Glutamatergic neuron (in vitro differentiated cells): ENCODE data around the gene CGAS. TPM values are rescaled to one million over a fixed set of nuclear protein-coding genes. Genes with fewer than 3 reads are reported as not detected.
A peak's percentile ranks its signal among the peaks of the same experiment; 100 is the strongest.

ENCODE experiments used
- DNase-seq: peaks from one replicate; pipeline ENCODE4 v3.0.0; 2022
- H3K27ac Mint-ChIP-seq: one replicate; pipeline ENCODE4 v1.8.0; 2020; ENCODE audit warnings: mild to moderate bottlenecking, mixed read lengths, inconsistent platforms; ENCODE audit not compliant: unreplicated experiment
- H3K27me3 Mint-ChIP-seq: one replicate; pipeline ENCODE4 v1.8.0; 2020; ENCODE audit warnings: mild to moderate bottlenecking, moderate library complexity, mixed read lengths, inconsistent platforms; ENCODE audit not compliant: unreplicated experiment
- H3K36me3 Mint-ChIP-seq: one replicate; pipeline ENCODE4 v1.8.0; 2020; ENCODE audit warnings: mild to moderate bottlenecking, mixed read lengths, inconsistent platforms; ENCODE audit not compliant: unreplicated experiment
- H3K4me1 Mint-ChIP-seq: one replicate; pipeline ENCODE4 v1.8.0; 2020; ENCODE audit warnings: mild to moderate bottlenecking, low read depth, mixed read lengths, inconsistent platforms; ENCODE audit not compliant: unreplicated experiment
- H3K4me3 Mint-ChIP-seq: one replicate; pipeline ENCODE4 v1.8.0; 2020; ENCODE audit warnings: mild to moderate bottlenecking, mixed read lengths, inconsistent platforms; ENCODE audit not compliant: unreplicated experiment
- H3K9me3 Mint-ChIP-seq: one replicate; pipeline ENCODE4 v1.8.0; 2020; ENCODE audit warnings: mild to moderate bottlenecking, moderate library complexity, mixed read lengths, inconsistent platforms; ENCODE audit not compliant: unreplicated experiment
- CTCF ChIP-seq: fragments of 200-600 bp; sonication (generic); IDR thresholded peaks from one replicate; pipeline ENCODE4 v1.5.0; 2021; ENCODE audit not compliant: partially characterized antibody, unreplicated experiment
- long read RNA-seq: library from polyadenylated mRNA; unstranded; transcript quantifications from one replicate; pipeline ENCODE4 v2.0.0, GENCODE V29; 2020; ENCODE audit not compliant: unreplicated experiment
- total RNA-seq: library from RNA; stranded (reverse); fragmentation: NEBNext Ultra II Directional; extraction: Animal tissue kit (Norgen Biotek cat#: 25700); gene quantifications from one replicate; pipeline ENCODE4 v1.2.1, GENCODE V29; 2021; ENCODE audit not compliant: unreplicated experiment

CGAS gene
- 0.37 TPM for total RNA-seq
- long read RNA-seq: 0 reads

- Mint-ChIP-seq H3K36me3 (no peaks in the 10 kb centered on the region), H3K27ac (no peak within 1 kb of the TSS), H3K9me3 (peaks cover 4% of the 10 kb centered on the region), H3K27me3 (peaks cover 7% of the 10 kb centered on the region), H3K4me1 (no peaks in the 10 kb centered on the region), H3K4me3 (peak within 1 kb of the TSS; percentile 86)
- peak; percentile 18 for DNase-seq
- no peak for TF ChIP-seq CTCF
Observed at GRCh38 chr6:73452107-73452461, at the start of gene CGAS. TSS of gene CGAS (minus strand) at chr6:73452297. CDS start at chr6:73452181, 116 bp downstream.

GRCh38 chr6:73497915-73498314 lies 45.8 kb upstream of the CGAS start:
- no peak for DNase-seq
- Mint-ChIP-seq H3K27me3 (no peaks in the 10 kb centered on the region), H3K9me3 (no peaks in the 10 kb centered on the region), H3K27ac (no peak overlapping the region), H3K4me3 (no peak overlapping the region), H3K4me1 (no peaks in the 10 kb centered on the region), H3K36me3 (no peaks in the 10 kb centered on the region)
- no peak for TF ChIP-seq CTCF

- no peaks in the 10 kb centered on the region for H3K4me1 Mint-ChIP-seq
Observed at GRCh38 chr6:73491377-73491776, 39.3 kb upstream of the CGAS start.

GRCh38 chr6:73487473-73487872 lies 35.4 kb upstream of the CGAS start:
- no peak for DNase-seq
- no peaks in the 10 kb centered on the region for H3K36me3 Mint-ChIP-seq
- no peak overlapping the region for H3K4me3 Mint-ChIP-seq
- H3K27me3 Mint-ChIP-seq: no peaks in the 10 kb centered on the region
- H3K27ac Mint-ChIP-seq: no peak overlapping the region
- no peaks in the 10 kb centered on the region for H3K4me1 Mint-ChIP-seq
- no peak for TF ChIP-seq CTCF
- no peaks in the 10 kb centered on the region for H3K9me3 Mint-ChIP-seq

More at GRCh38 chr6:73491377-73491776, 39.3 kb upstream of the CGAS start:
- H3K9me3 Mint-ChIP-seq: no peaks in the 10 kb centered on the region
- H3K4me3 Mint-ChIP-seq: no peak overlapping the region
- H3K27me3 Mint-ChIP-seq: no peaks in the 10 kb centered on the region
- no peak overlapping the region for H3K27ac Mint-ChIP-seq
- DNase-seq: no peak
- TF ChIP-seq CTCF: no peak
- no peaks in the 10 kb centered on the region for H3K36me3 Mint-ChIP-seq

GRCh38 chr6:73484438-73484837 lies 32.3 kb upstream of the CGAS start:
- no peaks in the 10 kb centered on the region for H3K9me3 Mint-ChIP-seq
- no peaks in the 10 kb centered on the region for H3K4me1 Mint-ChIP-seq
- no peak for TF ChIP-seq CTCF
- H3K36me3 Mint-ChIP-seq: no peaks in the 10 kb centered on the region
- H3K27ac Mint-ChIP-seq: no peak overlapping the region
- peaks cover 2% of the 10 kb centered on the region for H3K27me3 Mint-ChIP-seq
- H3K4me3 Mint-ChIP-seq: no peak overlapping the region
- no peak for DNase-seq
